H1 (cell line): Measurements from ENCODE around the gene KCNQ1. TPM values are rescaled to one million over a fixed set of nuclear protein-coding genes. Genes with fewer than 3 reads are reported as not detected.

Experiments
- CEBPB ChIP-seq: IDR thresholded peaks from 2 replicates; pipeline ENCODE4 v1.6.1; 2012; ENCODE audit warnings: low read depth, low read length
- POLR2A ChIP-seq, 2 experiments: IDR thresholded peaks; 1 replicate in 1 of 2; 2 replicates in 1 of 2; pipeline ENCODE4 v1.6.1; 2011; ENCODE audit warnings: low read depth in 2 of 2, low read length in 2 of 2, mild to moderate bottlenecking in 2 of 2; ENCODE audit errors: control extremely low read depth in 1 of 2
- polyA plus RNA-seq, 7 experiments: library from polyadenylated mRNA; depleted of rRNA in 3 of 7; stranded (reverse) in 5 of 7; unstranded in 2 of 7; fragments of >200 nt in 5 of 7; fragments of 200-250 nt in 2 of 7; gene quantifications; 1 replicate in 5 of 7; 2 replicates in 1 of 7; 4 replicates in 1 of 7; pipeline versions ENCODE4 v1.2.1 to v1.2.3, GENCODE V29; 2011 to 2013; ENCODE audit warnings: missing spikeins in 2 of 7, mixed read lengths in 2 of 7
- total RNA-seq: library from RNA; stranded (reverse); fragmentation: NEBNext Ultra II Directional; extraction: Animal tissue kit (Norgen Biotek cat#: 25700); gene quantifications from 2 replicates; pipeline ENCODE4 v1.2.1, GENCODE V29; 2021

KCNQ1 gene
- total and polyA plus RNA-seq, 2 of the 8 experiments (the other 6 are each of a cell fraction or from before 2014, with no cell fraction given), result 1.9 to 2.0 TPM

DNA sequence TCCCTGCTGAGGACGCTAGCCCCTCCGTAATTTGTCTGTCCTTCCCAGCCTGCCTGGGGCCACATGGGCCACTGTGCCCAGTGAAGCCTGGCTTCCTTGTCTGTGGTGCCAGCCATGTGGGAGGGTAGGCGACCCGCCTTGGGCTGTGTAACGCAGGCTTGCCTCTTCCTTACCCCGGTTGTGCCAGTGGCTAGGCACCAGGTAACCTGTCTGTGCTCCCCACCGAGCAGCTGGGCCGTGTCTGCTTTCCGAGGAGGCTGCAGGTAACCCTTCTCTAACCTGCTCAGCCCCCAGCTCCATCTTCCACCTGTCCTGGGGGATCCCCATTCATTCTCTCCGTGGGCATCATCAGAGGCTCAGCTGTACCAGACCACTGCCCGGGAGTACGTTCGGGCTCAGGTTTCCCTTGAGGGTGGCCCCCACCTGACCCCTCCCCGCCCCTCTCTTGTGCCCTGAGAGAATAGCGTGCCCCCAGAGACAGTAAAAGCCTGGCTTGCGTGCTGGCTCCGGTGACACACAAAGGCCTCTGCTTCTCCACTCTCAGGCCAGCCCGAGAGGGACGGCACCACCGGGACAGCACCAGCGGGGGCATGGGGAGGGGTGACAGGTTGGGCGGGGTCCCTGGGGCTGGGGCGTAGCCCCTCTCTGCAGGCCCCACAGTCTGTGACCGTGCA is 361.7 kb downstream of the KCNQ1 start (continued):
- TF ChIP-seq POLR2A (IDR thresholded peaks at IDR 0.05; ENCODE audit: control extremely low read depth in 1 of 2, low read depth in 2 of 2, low read length in 2 of 2) (no peak), CEBPB (no peak)
